A549 (cell line): Measurements from ENCODE around the gene LHFPL2. TPM values are rescaled to one million over a fixed set of nuclear protein-coding genes. Genes with fewer than 3 reads are reported as not detected.

Source experiments
- ATAC-seq, 2 experiments: fragments of 200-7000 bp in 1 of 2; fragments of >200 bp in 1 of 2; cut with Nextera tagmentation in 1 of 2; cut with Tn5 transposase in 1 of 2; 3 replicates each; pipeline versions ENCODE4 v1.8.0 to v1.9.1; 2018 to 2020; ENCODE audit warnings: mild to moderate bottlenecking in 1 of 2, moderate library complexity in 1 of 2
- CTCF ChIA-PET: fragments of 300-600 bp; sonication (Branson Sonifier 250); formaldehyde crosslinking; extraction: SDS; loops from one replicate; lab custom pipeline; 2021; ENCODE audit warnings: antibody characterized with exemption, inconsistent platforms; lab: Yijun Ruan, JAX
- POLR2A ChIA-PET: fragments of 350-600 bp; formaldehyde crosslinking; extraction: SDS; loops from one replicate; lab custom pipeline; 2021; ENCODE audit warnings: antibody characterized with exemption, inconsistent platforms; lab: Yijun Ruan, JAX
- DNase-seq, 2 experiments: peaks; one replicate each; pipeline versions ENCODE4 v3.0.0 to v3.0.0-alpha.2; 2011 to 2016; ENCODE audit warnings: low read depth in 1 of 2, low spot score in 1 of 2
- FAIRE-seq: peaks from 2 replicates; lab custom pipeline; 2011; peaks lifted over from hg19 to GRCh38; lab: Jason Lieb, UNC
- H3K27ac ChIP-seq, 2 experiments: fragments of >200 bp; sonication (Bioruptor Twin); formaldehyde crosslinking; 3 replicates each; pipeline ENCODE4 v1.5.1; 2016 to 2017
- H3K4me1 ChIP-seq: fragments of >200 bp; sonication (Bioruptor Twin); formaldehyde crosslinking; 3 replicates; pipeline ENCODE4 v1.6.1; 2016
- H3K4me2 ChIP-seq: fragments of >200 bp; sonication (Bioruptor Twin); formaldehyde crosslinking; 3 replicates; pipeline ENCODE4 v1.6.1; 2016
- H3K4me3 ChIP-seq: fragments of >200 bp; sonication (Bioruptor Twin); formaldehyde crosslinking; 3 replicates; pipeline ENCODE4 v1.5.1; 2016
- H3K9me3 ChIP-seq: fragments of >200 bp; sonication (Bioruptor Twin); formaldehyde crosslinking; 3 replicates; pipeline ENCODE4 v1.6.1; 2016
- CBX8 ChIP-seq: fragments of 200-600 bp; sonication (generic); IDR thresholded peaks from 2 replicates; pipeline ENCODE4 v1.6.1; 2016
- CHD2 ChIP-seq: fragments of 150-350 bp; IDR thresholded peaks from 2 replicates; pipeline ENCODE4 v1.6.1; 2014; ENCODE audit warnings: low read length; ENCODE audit not compliant: partially characterized antibody
- CHD4 ChIP-seq: fragments of 200-600 bp; sonication (generic); IDR thresholded peaks from 2 replicates; pipeline ENCODE4 v1.6.1; 2016; ENCODE audit warnings: antibody characterized with exemption, mild to moderate bottlenecking, borderline replicate concordance
- ESRRA ChIP-seq: fragments of 150-350 bp; IDR thresholded peaks from 2 replicates; pipeline ENCODE4 v1.6.1; 2014; ENCODE audit warnings: mild to moderate bottlenecking, low read length, borderline replicate concordance
- FOSB ChIP-seq: fragments of 250-450 bp; sonication (Bioruptor Pico); IDR thresholded peaks from 2 replicates; pipeline ENCODE4 v1.5.0; 2020; ENCODE audit warnings: mild to moderate bottlenecking, moderate library complexity
- FOSL2 ChIP-seq, 2 experiments: fragments of 450-650 bp in 1 of 2; fragments of >200 bp in 1 of 2; sonication (Bioruptor Twin) in 1 of 2; formaldehyde crosslinking; IDR thresholded peaks; 2 replicates each; pipeline versions ENCODE4 v1.5.0 to v1.6.1; 2016 to 2020; ENCODE audit warnings: mild to moderate bottlenecking in 1 of 2, moderate library complexity in 1 of 2
- HDAC2 ChIP-seq: fragments of 200-600 bp; sonication (generic); IDR thresholded peaks from 2 replicates; pipeline ENCODE4 v1.6.1; 2016
- HEYL ChIP-seq: fragments of 250-450 bp; sonication (Bioruptor Pico); IDR thresholded peaks from 2 replicates; pipeline ENCODE4 v1.8.0; 2021; ENCODE audit warnings: mild to moderate bottlenecking, moderate library complexity
- HOXB13 ChIP-seq: fragments of 250-450 bp; sonication (Bioruptor Pico); IDR thresholded peaks from 2 replicates; pipeline ENCODE4 v1.5.0; 2020; ENCODE audit warnings: low read depth, mild to moderate bottlenecking, moderate library complexity
- HOXB5 ChIP-seq: fragments of 250-450 bp; sonication (Bioruptor Pico); IDR thresholded peaks from 2 replicates; pipeline ENCODE4 v1.5.0; 2020; ENCODE audit warnings: mild to moderate bottlenecking, moderate library complexity
- KDM1A ChIP-seq: fragments of 200-600 bp; sonication (generic); IDR thresholded peaks from 2 replicates; pipeline ENCODE4 v1.6.1; 2016; ENCODE audit warnings: low read depth, mild to moderate bottlenecking
- KDM5A ChIP-seq: fragments of 200-600 bp; sonication (generic); IDR thresholded peaks from 2 replicates; pipeline ENCODE4 v1.6.1; 2016; ENCODE audit warnings: antibody characterized with exemption, mild to moderate bottlenecking
- MAZ ChIP-seq: fragments of 150-350 bp; IDR thresholded peaks from 2 replicates; pipeline ENCODE4 v1.6.1; 2014; ENCODE audit warnings: antibody characterized with exemption, low read depth, low read length, borderline replicate concordance
- NPAS2 ChIP-seq: fragments of 250-450 bp; sonication (Bioruptor Pico); IDR thresholded peaks from 2 replicates; pipeline ENCODE4 v1.8.0; 2022; ENCODE audit warnings: mild to moderate bottlenecking, moderate library complexity, borderline replicate concordance
- NR3C1 ChIP-seq: fragments of >200 bp; sonication (Bioruptor Twin); formaldehyde crosslinking; IDR thresholded peaks from 3 replicates; pipeline ENCODE4 v1.6.1; 2017
- RARB ChIP-seq: fragments of 250-450 bp; sonication (Bioruptor Pico); IDR thresholded peaks from 2 replicates; pipeline ENCODE4 v1.8.0; 2021; ENCODE audit warnings: mild to moderate bottlenecking, moderate library complexity
- SMC3 ChIP-seq: fragments of >200 bp; sonication (Bioruptor Twin); formaldehyde crosslinking; IDR thresholded peaks from 3 replicates; pipeline ENCODE4 v1.6.1; 2018; ENCODE audit warnings: inconsistent platforms
- TFCP2L1 ChIP-seq: fragments of 250-450 bp; sonication (Bioruptor Pico); IDR thresholded peaks from 2 replicates; pipeline ENCODE4 v1.5.0; 2021; ENCODE audit warnings: mild to moderate bottlenecking
- TP53 ChIP-seq: fragments of 250-450 bp; sonication (Bioruptor Pico); IDR thresholded peaks from 2 replicates; pipeline ENCODE4 v1.5.0; 2021; ENCODE audit warnings: mild to moderate bottlenecking, moderate library complexity
- ZC3H11A ChIP-seq: fragments of 450-650 bp; IDR thresholded peaks from 2 replicates; pipeline ENCODE4 v1.6.1; 2014; ENCODE audit warnings: antibody characterized with exemption, mild to moderate bottlenecking
- ZSCAN20 ChIP-seq: fragments of 250-450 bp; sonication (Bioruptor Pico); IDR thresholded peaks from 2 replicates; pipeline ENCODE4 v1.8.0; 2022; ENCODE audit warnings: mild to moderate bottlenecking, moderate library complexity
- WGBS: methylation state at CpG from one replicate; pipeline ENCODE4 v1.1.6; 2017; ENCODE audit errors: missing lambda C conversion rate; 5-methylcytosine and 5-hydroxymethylcytosine counted together
- polyA plus RNA-seq, 4 experiments: library from polyadenylated mRNA; depleted of rRNA in 3 of 4; stranded (reverse); fragments of >200 nt; fragmentation: RNase III in 1 of 4; extraction: RNeasy Plus Mini Kit Qiagen cat#74134 plus additional on column Dnase treatment in 1 of 4; gene quantifications; 2 replicates in 3 of 4; 3 replicates in 1 of 4; pipeline ENCODE4 v1.2.3, GENCODE V29; 2011 to 2017
- TF ChIP-seq, protein P1 (sequence below): fragments of 200-600 bp; sonication (generic); IDR thresholded peaks from 2 replicates; pipeline ENCODE4 v1.6.1; 2016; ENCODE audit warnings: antibody characterized with exemption, mild to moderate bottlenecking, moderate library complexity
- TF ChIP-seq, protein P2 (sequence below): IDR thresholded peaks from 2 replicates; pipeline ENCODE4 v1.6.1; 2012
- TF ChIP-seq, protein P3 (sequence below): fragments of 250-450 bp; sonication (Bioruptor Pico); IDR thresholded peaks from 2 replicates; pipeline ENCODE4 v1.5.0; 2020; ENCODE audit warnings: low read depth, mild to moderate bottlenecking, moderate library complexity

The LHFPL2 gene
- polyA plus RNA-seq, 2 of the 4 experiments (the other 2 are of a cell fraction): 24.9 to 41.7 TPM

DNA sequence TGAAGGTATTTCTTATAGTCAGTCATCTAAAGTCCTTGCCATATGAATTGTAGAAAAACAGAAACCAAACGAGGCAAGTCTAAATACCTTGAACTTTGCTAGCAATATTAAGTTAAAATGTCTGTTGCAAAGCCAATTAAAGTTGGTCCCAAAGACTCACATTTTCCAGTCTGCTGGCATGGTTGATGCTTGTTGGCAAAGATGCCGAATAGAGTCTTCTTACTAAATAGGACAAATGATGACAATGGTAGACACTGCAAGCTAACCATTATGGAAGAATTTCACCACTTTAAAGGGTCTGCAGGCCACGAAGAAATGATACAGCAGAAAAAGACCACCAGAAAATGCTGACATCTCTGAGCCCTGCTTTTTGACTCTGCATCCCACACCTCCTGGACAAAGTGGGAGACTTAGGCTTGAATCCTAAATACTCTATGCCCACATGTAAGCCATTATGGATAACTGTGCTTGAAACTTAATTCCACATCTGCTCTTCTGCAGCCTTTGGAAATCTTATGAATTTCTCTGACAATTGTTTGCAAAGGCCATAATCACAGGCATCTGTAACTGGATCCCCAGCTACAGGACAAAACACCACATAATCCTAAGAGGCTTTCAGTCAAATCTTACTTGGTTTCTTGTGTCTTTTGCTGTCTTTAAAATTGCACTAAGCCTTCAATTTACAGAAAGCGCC, 61.3 kb downstream of the LHFPL2 start:
- TF ChIP-seq ZSCAN20 (CRISPR knock-in tag) (no peak), MAZ (no peak), CBX8 (no peak), TP53 (CRISPR knock-in tag) (no peak), TFCP2L1 (CRISPR knock-in tag) (no peak), KDM1A (no peak), HOXB13 (no peak), FOSB (CRISPR knock-in tag) (no peak), NR3C1 (no peak), HDAC2 (no peak), CHD2 (no peak), CHD4 (no peak), RARB (CRISPR knock-in tag) (no peak), NPAS2 (no peak), FOSL2 (IDR thresholded peaks at IDR 0.05) (no peak), FOSL2 (CRISPR knock-in tag; IDR thresholded peaks at IDR 0.05) (no peak), HEYL (CRISPR knock-in tag) (no peak), ZC3H11A (no peak)
- TF ChIP-seq, protein P1, sequence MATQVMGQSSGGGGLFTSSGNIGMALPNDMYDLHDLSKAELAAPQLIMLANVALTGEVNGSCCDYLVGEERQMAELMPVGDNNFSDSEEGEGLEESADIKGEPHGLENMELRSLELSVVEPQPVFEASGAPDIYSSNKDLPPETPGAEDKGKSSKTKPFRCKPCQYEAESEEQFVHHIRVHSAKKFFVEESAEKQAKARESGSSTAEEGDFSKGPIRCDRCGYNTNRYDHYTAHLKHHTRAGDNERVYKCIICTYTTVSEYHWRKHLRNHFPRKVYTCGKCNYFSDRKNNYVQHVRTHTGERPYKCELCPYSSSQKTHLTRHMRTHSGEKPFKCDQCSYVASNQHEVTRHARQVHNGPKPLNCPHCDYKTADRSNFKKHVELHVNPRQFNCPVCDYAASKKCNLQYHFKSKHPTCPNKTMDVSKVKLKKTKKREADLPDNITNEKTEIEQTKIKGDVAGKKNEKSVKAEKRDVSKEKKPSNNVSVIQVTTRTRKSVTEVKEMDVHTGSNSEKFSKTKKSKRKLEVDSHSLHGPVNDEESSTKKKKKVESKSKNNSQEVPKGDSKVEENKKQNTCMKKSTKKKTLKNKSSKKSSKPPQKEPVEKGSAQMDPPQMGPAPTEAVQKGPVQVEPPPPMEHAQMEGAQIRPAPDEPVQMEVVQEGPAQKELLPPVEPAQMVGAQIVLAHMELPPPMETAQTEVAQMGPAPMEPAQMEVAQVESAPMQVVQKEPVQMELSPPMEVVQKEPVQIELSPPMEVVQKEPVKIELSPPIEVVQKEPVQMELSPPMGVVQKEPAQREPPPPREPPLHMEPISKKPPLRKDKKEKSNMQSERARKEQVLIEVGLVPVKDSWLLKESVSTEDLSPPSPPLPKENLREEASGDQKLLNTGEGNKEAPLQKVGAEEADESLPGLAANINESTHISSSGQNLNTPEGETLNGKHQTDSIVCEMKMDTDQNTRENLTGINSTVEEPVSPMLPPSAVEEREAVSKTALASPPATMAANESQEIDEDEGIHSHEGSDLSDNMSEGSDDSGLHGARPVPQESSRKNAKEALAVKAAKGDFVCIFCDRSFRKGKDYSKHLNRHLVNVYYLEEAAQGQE: no peak
- TF ChIP-seq, all 56 proteins: peak for 0
- Histone ChIP-seq H3K9me3 (no peaks in the 10 kb centered on the region), H3K4me3 (no peak overlapping the region), H3K4me2 (0 out of 3 replicates have a peak overlapping the region, but pooled peaks have one; percentile 0), H3K4me1 (peaks cover 60% of the 10 kb centered on the region), H3K27ac (peak overlapping the region; percentile 6 to 73; a peak in 4 of 6 replicates)
- WGBS: 87% methylated on average over 4 of the region's 4 CpGs
- POLR2A ChIA-PET: no interaction called here
- FAIRE-seq (no peak), ATAC-seq (no peak), DNase-seq (no peak)
- CTCF ChIA-PET: interaction anchor here (0.6 to 1.4 kb wide), 5 partner anchors 9 to 1743 kb away, joined by 3 to 6 read pairs (median 4); no protein-coding TSS in a partner anchor

DNA sequence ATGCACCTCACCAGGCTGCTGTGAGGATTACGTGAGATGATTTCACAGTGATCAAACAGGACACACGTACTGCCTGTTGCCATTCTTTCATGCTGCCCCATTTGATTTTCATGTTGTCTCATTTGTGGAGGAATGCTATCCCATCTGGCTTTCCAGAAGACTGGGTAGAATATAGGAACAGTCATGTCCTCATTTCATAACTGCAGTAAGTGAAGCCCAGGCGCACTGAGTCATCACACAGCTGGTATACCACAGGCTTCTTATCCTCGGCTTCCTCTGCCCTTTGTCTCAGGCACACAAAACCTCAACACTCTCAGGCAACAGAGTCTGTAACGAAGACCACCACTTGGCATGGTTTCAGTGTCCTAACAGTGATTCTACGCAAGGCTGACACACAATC, 62.3 kb downstream of the LHFPL2 start:
- Histone ChIP-seq H3K4me1 (peaks cover 50% of the 10 kb centered on the region), H3K4me2 (peak overlapping the region; percentile 29; the same call in 2 of the 3 replicates), H3K9me3 (no peaks in the 10 kb centered on the region), H3K27ac (peak overlapping the region; percentile 47 to 79; a peak in 5 of 6 replicates), H3K4me3 (no peak overlapping the region)
- ChIA-PET POLR2A (no interaction called here), CTCF (interaction anchor here (1.8 kb wide), 1 partner anchor 25 kb away, joined by 5 read pairs; no protein-coding TSS in a partner anchor)
- FAIRE-seq (no peak), ATAC-seq (peak; percentile 75 to 83), DNase-seq (peak in 1 of 2 experiments; percentile 33)
- WGBS: 66% methylated on average over 6 of the region's 6 CpGs
- TF ChIP-seq MAZ (no peak), FOSL2 (IDR thresholded peaks at IDR 0.05) (peak; percentile 37; the same call in 1 of the 2 replicates), FOSL2 (CRISPR knock-in tag; IDR thresholded peaks at IDR 0.05) (peak; percentile 70)
- TF ChIP-seq, all 56 proteins: peak for 1

DNA sequence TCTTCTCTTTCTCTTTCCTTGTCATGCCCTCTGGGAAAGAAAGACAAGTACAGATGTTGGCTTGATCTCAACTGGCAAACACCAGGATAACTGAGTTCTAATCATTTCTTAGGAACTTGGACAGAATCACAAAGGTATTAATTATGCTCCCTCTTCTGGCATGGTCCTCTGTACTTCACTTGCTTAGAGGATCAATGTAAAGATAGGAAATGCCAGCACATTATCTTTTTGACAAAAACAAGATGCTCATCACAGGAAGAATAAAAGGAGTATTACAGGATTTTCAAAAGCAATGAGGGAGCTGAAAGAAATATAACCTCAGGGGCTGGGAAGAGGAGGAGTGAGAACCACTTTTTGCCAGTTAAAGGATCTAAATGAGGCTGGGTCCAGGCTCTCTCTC, 70.6 kb downstream of the LHFPL2 start:
- Histone ChIP-seq H3K4me2 (no peak overlapping the region), H3K27ac (peak overlapping the region in 1 of 2 experiments; percentile 29; a peak in 3 of 6 replicates), H3K4me3 (no peak overlapping the region), H3K9me3 (no peaks in the 10 kb centered on the region), H3K4me1 (peaks cover 32% of the 10 kb centered on the region)
- FAIRE-seq (no peak), ATAC-seq (no peak; a peak in 1 of 6 replicates), DNase-seq (no peak)
- ChIA-PET CTCF (interaction anchor here (1.5 kb wide), 1 partner anchor 10 kb away, joined by 4 read pairs; no protein-coding TSS in a partner anchor), POLR2A (interaction anchor here (0.6 kb wide), 1 partner anchor 1481 kb away, joined by 4 read pairs; no protein-coding TSS in a partner anchor)
- TF ChIP-seq SMC3: no peak
- TF ChIP-seq, protein P1: no peak
- no peak for TF ChIP-seq MAZ
- TF ChIP-seq ESRRA: no peak
- TF ChIP-seq HOXB5 (CRISPR knock-in tag): no peak
- TF ChIP-seq, protein P2, sequence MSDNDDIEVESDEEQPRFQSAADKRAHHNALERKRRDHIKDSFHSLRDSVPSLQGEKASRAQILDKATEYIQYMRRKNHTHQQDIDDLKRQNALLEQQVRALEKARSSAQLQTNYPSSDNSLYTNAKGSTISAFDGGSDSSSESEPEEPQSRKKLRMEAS: no peak
- TF ChIP-seq CHD4: no peak
- no peak for TF ChIP-seq FOSB (CRISPR knock-in tag)
- TF ChIP-seq, protein P3, sequence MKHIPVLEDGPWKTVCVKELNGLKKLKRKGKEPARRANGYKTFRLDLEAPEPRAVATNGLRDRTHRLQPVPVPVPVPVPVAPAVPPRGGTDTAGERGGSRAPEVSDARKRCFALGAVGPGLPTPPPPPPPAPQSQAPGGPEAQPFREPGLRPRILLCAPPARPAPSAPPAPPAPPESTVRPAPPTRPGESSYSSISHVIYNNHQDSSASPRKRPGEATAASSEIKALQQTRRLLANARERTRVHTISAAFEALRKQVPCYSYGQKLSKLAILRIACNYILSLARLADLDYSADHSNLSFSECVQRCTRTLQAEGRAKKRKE (CRISPR knock-in tag): no peak
- TF ChIP-seq KDM5A: no peak
